GM21825 (cell line): ENCODE results near the gene ATP5PF.
"Not testable (repeated sequence)": the region's sequence is repeated elsewhere in the genome, so short reads cannot be mapped to it uniquely, and the experiment has no call there.

ENCODE experiments used
- ATAC-seq: cut with Tn5 transposase; IDR thresholded peaks from one replicate; pipeline ENCODE4 v1.9.1; 2021; ENCODE audit warnings: mild to moderate bottlenecking, moderate library complexity; ENCODE audit not compliant: unreplicated experiment

The ATP5PF gene

GRCh38 chr21:25734904-25735645, at the start of gene ATP5PF, which contains the start of gene GABPA:
TSS of gene ATP5PF (minus strand) at chr21:25734904. CDS start at chr21:25729794, 5,110 bp downstream.
TSS of gene GABPA (plus strand) at chr21:25734972. CDS start at chr21:25741599, 6,627 bp downstream.
- peak; percentile 87 for ATAC-seq

GRCh38 chr21:25778126-25778875, 43.6 kb upstream of the ATP5PF start:
- ATAC-seq = not testable (repeated sequence)

- ATAC-seq = no peak
Measured at GRCh38 chr21:25776440-25776839, 41.7 kb upstream of the ATP5PF start.

- ATAC-seq = no peak
Measured at GRCh38 chr21:25772686-25773085, 38.0 kb upstream of the ATP5PF start.

GRCh38 chr21:25767921-25768320, 33.2 kb upstream of the ATP5PF start:
- ATAC-seq = no peak

GRCh38 chr21:25764065-25764464, 29.4 kb upstream of the ATP5PF start:
- ATAC-seq = no peak

- ATAC-seq = no peak
Measured at GRCh38 chr21:25760677-25761076, 26.0 kb upstream of the ATP5PF start.

GRCh38 chr21:25760061-25760460, 25.4 kb upstream of the ATP5PF start:
- ATAC-seq = no peak

GRCh38 chr21:25759573-25759972, 24.9 kb upstream of the ATP5PF start:
- ATAC-seq = no peak

- ATAC-seq = no peak
Measured at GRCh38 chr21:25757531-25757930, 22.8 kb upstream of the ATP5PF start.

GRCh38 chr21:25756190-25756932, 21.7 kb upstream of the ATP5PF start:
- ATAC-seq = no peak

- ATAC-seq = no peak
Measured at GRCh38 chr21:25752416-25752815, 17.7 kb upstream of the ATP5PF start.

- no peak for ATAC-seq
Measured at GRCh38 chr21:25750085-25750484, 15.4 kb upstream of the ATP5PF start.

- ATAC-seq = no peak
Measured at GRCh38 chr21:25744854-25745253, 10.2 kb upstream of the ATP5PF start.

- ATAC-seq = no peak
Measured at GRCh38 chr21:25742900-25743299, 8.2 kb upstream of the ATP5PF start.

GRCh38 chr21:25737421-25737820, 2.7 kb upstream of the ATP5PF start:
- no peak for ATAC-seq

- ATAC-seq = peak; percentile 21
Measured at GRCh38 chr21:25735646-25736597, 1.2 kb upstream of the ATP5PF start.

- ATAC-seq = no peak
Measured at GRCh38 chr21:25734654-25734903, 125 bp downstream of the ATP5PF start.

GRCh38 chr21:25733859-25734653, 648 bp downstream of the ATP5PF start:
- peak; percentile 2 for ATAC-seq
